Measurements from ENCODE around the gene IGFLR1.

IGFLR1 gene

GRCh38 chr19:35723671-35724070 is 18.6 kb downstream of the IGFLR1 start:
- no peak for DNase-seq

- DNase-seq: no peak
Observed at GRCh38 chr19:35722897-35723296, 19.4 kb downstream of the IGFLR1 start.

- no peak for DNase-seq
Observed at GRCh38 chr19:35722461-35722860, 19.8 kb downstream of the IGFLR1 start.

GRCh38 chr19:35721374-35721773 is 20.9 kb downstream of the IGFLR1 start:
- no peak for DNase-seq

GRCh38 chr19:35720648-35721047 is 21.6 kb downstream of the IGFLR1 start:
- DNase-seq: no peak

GRCh38 chr19:35720163-35720524 is 22.1 kb downstream of the IGFLR1 start:
- DNase-seq: no peak

- no peak for DNase-seq
Observed at GRCh38 chr19:35719402-35720162, 22.7 kb downstream of the IGFLR1 start.

GRCh38 chr19:35718345-35719041 is 23.8 kb downstream of the IGFLR1 start:
- peak; percentile 80 for DNase-seq

GRCh38 chr19:35717665-35718344 is 24.4 kb downstream of the IGFLR1 start, which contains the start of gene KMT2B:
KMT2B (plus strand) TSS chr19:35718003; CDS start chr19:35718019, 16 bp downstream.
- no peak for DNase-seq

- DNase-seq: peak; percentile 96
Observed at GRCh38 chr19:35716801-35717664, 25.2 kb downstream of the IGFLR1 start.

GRCh38 chr19:35715981-35716800 is 26.1 kb downstream of the IGFLR1 start:
- peak; percentile 54 for DNase-seq

GRCh38 chr19:35715355-35715809 is 26.9 kb downstream of the IGFLR1 start:
- DNase-seq: peak; percentile 39

- DNase-seq: peak; percentile 64
Observed at GRCh38 chr19:35714601-35715354, 27.5 kb downstream of the IGFLR1 start.

- DNase-seq: peak; percentile 40
Observed at GRCh38 chr19:35713904-35714495, 28.3 kb downstream of the IGFLR1 start.

- no peak for DNase-seq
Observed at GRCh38 chr19:35713506-35713850, 28.8 kb downstream of the IGFLR1 start.

- DNase-seq: peak; percentile 90
Observed at GRCh38 chr19:35712567-35713505, 29.4 kb downstream of the IGFLR1 start.

GRCh38 chr19:35710784-35711723 is 31.2 kb downstream of the IGFLR1 start:
- peak; percentile 84 for DNase-seq

GRCh38 chr19:35708391-35708790 is 33.9 kb downstream of the IGFLR1 start:
- no peak for DNase-seq
